Effector memory CD8-positive, alpha-beta T cell (primary cell): ENCODE measurements around the gene TMEM30B.

Experiments used
- ATAC-seq: fragments of 150-1000 bp; cut with Tn5 transposase; replicated peaks from 2 replicates; pipeline ENCODE4 v1.10.0; 2021; ENCODE audit warnings: mild to moderate bottlenecking, moderate library complexity
- DNase-seq, 3 experiments: peaks; one replicate each; pipeline ENCODE4 v3.0.0; 2021
- H3K27ac Mint-ChIP-seq, 2 donors: one replicate each; pipeline ENCODE4 v1.8.0; 2022; ENCODE audit warnings: mild to moderate bottlenecking in 2 of 2, mixed read lengths in 2 of 2, moderate library complexity in 2 of 2
- H3K27me3 Mint-ChIP-seq, 2 donors: one replicate each; pipeline ENCODE4 v1.8.0; 2022; ENCODE audit warnings: mixed read lengths in 2 of 2
- H3K36me3 Mint-ChIP-seq: one replicate; pipeline ENCODE4 v1.8.0; 2022; ENCODE audit warnings: mild to moderate bottlenecking, moderate library complexity, mixed read lengths; ENCODE audit not compliant: insufficient read depth
- H3K4me1 Mint-ChIP-seq, 2 donors: one replicate each; pipeline ENCODE4 v1.8.0; 2022; ENCODE audit warnings: low read depth in 2 of 2, mixed read lengths in 2 of 2
- H3K4me3 Mint-ChIP-seq, 2 donors: one replicate each; pipeline ENCODE4 v1.8.0; 2022; ENCODE audit warnings: mild to moderate bottlenecking in 2 of 2, mixed read lengths in 2 of 2, moderate library complexity in 2 of 2
- H3K9me3 Mint-ChIP-seq, 2 donors: one replicate each; pipeline ENCODE4 v1.8.0; 2022; ENCODE audit warnings: mixed read lengths in 2 of 2

TMEM30B gene

DNA sequence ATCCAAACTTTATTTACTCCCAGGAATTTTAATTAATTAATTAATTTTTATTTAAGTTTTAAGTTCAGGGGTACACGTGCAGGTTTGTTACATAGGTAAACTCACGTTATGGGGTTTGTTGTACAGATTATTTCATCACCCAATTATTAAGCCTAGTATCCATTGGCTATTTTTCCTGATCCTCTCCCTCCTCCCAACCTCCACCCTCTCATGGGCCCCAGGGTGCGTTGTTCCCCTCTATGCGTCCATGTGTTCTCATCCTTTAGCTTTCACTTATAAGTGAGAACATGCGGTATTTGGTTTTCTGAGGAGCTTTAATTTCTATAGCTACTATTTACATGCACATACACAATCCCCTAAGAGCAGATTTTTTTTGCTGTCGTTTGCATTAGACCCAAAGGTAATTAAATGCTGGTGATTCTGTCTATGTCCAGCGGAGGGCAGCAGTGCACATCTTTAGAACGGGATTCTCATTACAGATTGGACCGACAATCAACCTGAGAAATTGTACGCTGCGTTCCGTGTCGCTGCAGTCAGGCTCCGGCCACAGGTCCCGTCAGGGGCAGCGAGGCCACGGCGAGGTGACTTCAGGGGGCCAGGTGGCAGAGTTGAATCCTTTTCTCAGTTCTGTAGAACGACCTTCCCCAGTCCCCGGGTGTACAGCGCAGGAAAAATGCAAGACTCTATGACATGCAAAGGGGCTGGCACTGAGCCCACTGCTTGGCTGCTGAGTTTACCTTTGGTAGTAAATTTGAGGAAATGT, 11.6 kb downstream of the TMEM30B start:
- H3K36me3 Mint-ChIP-seq: peaks cover 2% of the 10 kb centered on the region
- H3K9me3 Mint-ChIP-seq: no peaks in the 10 kb centered on the region
- peaks cover 53 to 63% of the 10 kb centered on the region in 2 donors for H3K27me3 Mint-ChIP-seq
- peaks cover 0 to 2% of the 10 kb centered on the region in 2 donors for H3K4me1 Mint-ChIP-seq
- ATAC-seq (peak; percentile 97), DNase-seq (peak; percentile 72 to 82 (median 75))
- H3K27ac Mint-ChIP-seq: no peak overlapping the region
- H3K4me3 Mint-ChIP-seq: peak overlapping the region; percentile 12 to 56

DNA sequence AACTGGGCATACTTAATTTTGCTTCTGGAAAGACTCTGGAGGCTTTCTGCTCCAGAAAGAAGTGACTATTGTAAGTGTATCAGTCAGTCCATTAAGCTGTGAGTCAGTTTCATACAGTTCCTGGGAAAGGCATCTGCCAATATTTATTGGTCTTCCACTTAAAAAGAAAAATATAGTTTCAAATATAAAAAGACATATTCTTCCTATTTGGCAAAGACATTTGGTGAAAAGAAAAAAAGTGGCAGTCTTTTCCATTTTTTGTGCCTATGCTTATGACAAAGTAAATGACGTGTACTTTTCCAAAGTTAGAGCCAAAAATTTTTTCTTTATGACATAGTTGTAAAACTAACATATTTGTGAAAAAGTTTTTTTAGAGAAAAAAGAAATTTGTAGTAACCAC, 12.3 kb downstream of the TMEM30B start:
- H3K36me3 Mint-ChIP-seq: peaks cover 2% of the 10 kb centered on the region
- peaks cover 0 to 2% of the 10 kb centered on the region in 2 donors for H3K4me1 Mint-ChIP-seq
- DNase-seq (no peak), ATAC-seq (no peak)
- no peak overlapping the region for H3K27ac Mint-ChIP-seq
- no peak overlapping the region for H3K4me3 Mint-ChIP-seq
- no peaks in the 10 kb centered on the region for H3K9me3 Mint-ChIP-seq
- peaks cover 48 to 59% of the 10 kb centered on the region in 2 donors for H3K27me3 Mint-ChIP-seq

DNA sequence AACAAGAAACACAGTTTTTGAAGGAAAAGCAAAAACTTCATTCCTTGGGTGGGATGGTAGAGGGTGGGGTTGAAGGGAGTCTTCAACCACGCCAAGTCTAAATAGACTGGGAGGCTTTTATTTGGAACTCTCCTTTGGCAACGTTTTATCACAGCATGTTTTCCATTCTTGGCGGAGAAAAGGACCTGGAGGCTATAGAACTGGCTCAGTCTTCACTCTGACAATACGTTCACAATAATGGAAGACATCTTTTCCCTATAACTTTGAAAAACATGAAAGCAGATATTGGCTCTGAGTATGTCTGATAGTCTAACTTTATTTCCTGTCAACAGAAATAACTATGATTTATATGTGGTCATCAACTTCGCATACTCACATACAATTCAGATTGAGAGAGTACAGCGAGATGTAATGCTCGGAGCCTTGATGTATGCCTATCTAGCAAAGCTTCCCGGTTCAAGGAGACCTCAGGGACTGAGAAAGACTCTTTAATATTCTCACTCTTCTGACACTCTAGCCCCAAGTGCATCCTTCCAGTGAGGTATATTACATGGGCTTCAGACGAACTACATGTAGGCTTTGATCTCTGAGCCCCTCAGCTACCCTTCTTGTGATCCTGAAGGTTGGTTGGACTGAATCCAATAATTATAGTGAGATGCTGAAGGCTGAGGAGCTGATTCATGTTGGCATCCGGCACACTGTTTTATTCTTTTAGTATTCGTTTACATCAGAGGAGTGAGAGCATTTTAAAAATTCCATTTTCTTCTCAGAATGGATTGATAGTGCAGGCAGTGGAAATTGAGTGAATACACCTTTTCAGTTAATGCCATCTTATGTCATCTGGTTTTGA, 14.0 kb downstream of the TMEM30B start:
- H3K27me3 Mint-ChIP-seq: peaks cover 39 to 56% of the 10 kb centered on the region in 2 donors
- no peaks in the 10 kb centered on the region for H3K9me3 Mint-ChIP-seq

DNA sequence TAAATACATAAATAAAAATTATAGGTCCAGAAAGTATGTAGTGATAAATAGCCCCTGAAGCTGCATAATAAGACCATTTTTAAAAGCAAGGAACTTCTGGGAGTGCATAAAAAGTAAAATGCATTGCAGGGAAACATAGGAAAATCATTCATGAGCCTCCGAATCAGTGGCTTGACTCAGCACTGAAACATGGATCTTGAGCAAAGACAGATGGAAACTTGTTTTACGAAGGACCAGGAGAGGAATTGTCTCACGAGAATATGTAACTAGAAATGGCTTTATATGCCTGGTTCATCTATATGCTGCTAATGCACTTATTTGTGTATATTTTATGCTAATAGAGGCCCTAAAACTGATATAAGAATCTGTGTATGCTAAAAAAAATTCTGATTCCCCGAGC, 14.7 kb downstream of the TMEM30B start:
- H3K9me3 Mint-ChIP-seq: no peaks in the 10 kb centered on the region
- H3K27ac Mint-ChIP-seq: no peak overlapping the region
- no peak for DNase-seq
- ATAC-seq: no peak
- H3K4me1 Mint-ChIP-seq: peaks cover 0 to 2% of the 10 kb centered on the region in 2 donors
- no peaks in the 10 kb centered on the region for H3K36me3 Mint-ChIP-seq
- H3K4me3 Mint-ChIP-seq: no peak overlapping the region
- H3K27me3 Mint-ChIP-seq: peaks cover 39 to 53% of the 10 kb centered on the region in 2 donors

More for the DNA sequence above, 14.0 kb downstream of the TMEM30B start:
- no peak for DNase-seq
- Mint-ChIP-seq H3K4me1 (peaks cover 0 to 2% of the 10 kb centered on the region in 2 donors), H3K4me3 (no peak overlapping the region), H3K27ac (no peak overlapping the region), H3K36me3 (peaks cover 2% of the 10 kb centered on the region)
- ATAC-seq: no peak

DNA sequence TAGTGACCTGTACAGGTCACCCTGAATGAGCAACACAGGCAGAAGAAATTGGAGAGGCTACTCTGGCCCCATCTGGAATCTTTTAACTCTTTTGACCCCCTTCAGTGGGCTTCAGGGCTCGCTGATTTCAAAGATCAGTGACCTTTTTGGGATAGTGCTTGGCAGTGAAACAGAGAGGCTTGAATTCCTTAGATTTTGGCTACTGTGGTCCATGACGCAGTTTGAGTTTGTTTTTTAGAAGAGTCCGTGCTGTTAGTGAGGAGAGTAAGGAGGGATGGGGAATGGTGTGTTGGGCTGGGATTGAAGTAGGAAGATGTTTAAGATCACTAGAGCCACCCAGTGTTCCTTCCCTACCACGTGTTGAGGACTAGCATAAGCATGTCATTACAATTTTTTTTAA, 16.5 kb downstream of the TMEM30B start:
- H3K36me3 Mint-ChIP-seq: no peaks in the 10 kb centered on the region

DNA sequence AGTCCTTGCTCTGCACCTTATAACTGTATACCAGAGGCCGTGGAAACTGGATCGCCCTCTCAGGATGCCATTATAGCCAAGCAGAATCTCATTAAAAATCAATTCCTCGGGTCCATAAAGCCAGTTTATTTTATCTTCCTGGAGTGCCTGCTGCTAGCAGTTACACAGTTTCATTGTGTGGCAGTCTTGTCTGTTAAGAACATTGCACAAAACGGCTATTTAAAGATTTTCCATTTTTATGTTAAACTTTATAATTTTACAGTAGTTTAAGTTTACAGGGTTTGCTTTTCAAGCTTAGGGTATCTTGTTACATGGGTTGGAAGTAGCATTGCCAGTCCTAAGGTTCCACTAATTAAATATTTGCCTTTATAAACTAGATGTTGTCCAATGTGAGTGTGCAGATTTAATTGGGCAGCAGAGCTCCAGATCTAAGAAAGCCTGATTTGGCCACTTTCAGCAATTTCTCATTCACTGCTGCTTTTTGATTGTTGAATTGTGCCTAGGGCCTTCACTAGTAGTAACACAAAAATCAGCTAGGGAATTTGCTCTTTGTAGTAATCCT, 17.0 kb downstream of the TMEM30B start:
- DNase-seq (no peak), ATAC-seq (no peak)
- Mint-ChIP-seq H3K27me3 (peaks cover 37 to 51% of the 10 kb centered on the region in 2 donors), H3K27ac (no peak overlapping the region), H3K4me3 (no peak overlapping the region), H3K36me3 (no peaks in the 10 kb centered on the region), H3K4me1 (no peaks in the 10 kb centered on the region), H3K9me3 (no peaks in the 10 kb centered on the region)

More for the DNA sequence above, 16.5 kb downstream of the TMEM30B start:
- Mint-ChIP-seq H3K9me3 (no peaks in the 10 kb centered on the region), H3K4me1 (peaks cover 0 to 1% of the 10 kb centered on the region in 2 donors), H3K27me3 (peaks cover 38 to 49% of the 10 kb centered on the region in 2 donors), H3K4me3 (no peak overlapping the region), H3K27ac (no peak overlapping the region)
- ATAC-seq: no peak
- no peak for DNase-seq

DNA sequence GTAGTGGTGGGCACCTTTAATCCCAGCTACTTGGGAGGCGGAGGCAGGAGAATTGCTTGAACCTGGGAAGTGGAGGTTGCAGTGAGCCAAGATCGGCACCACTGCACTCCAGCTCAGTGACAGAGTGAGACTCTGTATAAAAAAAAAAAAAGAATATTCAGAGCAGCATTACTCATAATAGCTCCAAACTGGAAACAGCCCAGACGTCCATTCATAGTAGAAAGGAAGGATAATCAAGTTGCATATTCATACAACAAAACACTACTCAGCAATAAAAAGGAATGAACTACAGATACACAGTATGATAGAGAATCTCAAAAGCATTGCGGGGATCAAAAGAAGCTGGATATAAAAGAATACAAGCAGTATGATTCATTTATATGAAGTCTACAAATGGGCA, 19.1 kb downstream of the TMEM30B start:
- Mint-ChIP-seq H3K4me1 (no peaks in the 10 kb centered on the region), H3K27me3 (peaks cover 37 to 50% of the 10 kb centered on the region in 2 donors), H3K4me3 (no peak overlapping the region), H3K36me3 (no peaks in the 10 kb centered on the region), H3K27ac (no peak overlapping the region), H3K9me3 (no peaks in the 10 kb centered on the region)
- ATAC-seq (no peak), DNase-seq (no peak)

DNA sequence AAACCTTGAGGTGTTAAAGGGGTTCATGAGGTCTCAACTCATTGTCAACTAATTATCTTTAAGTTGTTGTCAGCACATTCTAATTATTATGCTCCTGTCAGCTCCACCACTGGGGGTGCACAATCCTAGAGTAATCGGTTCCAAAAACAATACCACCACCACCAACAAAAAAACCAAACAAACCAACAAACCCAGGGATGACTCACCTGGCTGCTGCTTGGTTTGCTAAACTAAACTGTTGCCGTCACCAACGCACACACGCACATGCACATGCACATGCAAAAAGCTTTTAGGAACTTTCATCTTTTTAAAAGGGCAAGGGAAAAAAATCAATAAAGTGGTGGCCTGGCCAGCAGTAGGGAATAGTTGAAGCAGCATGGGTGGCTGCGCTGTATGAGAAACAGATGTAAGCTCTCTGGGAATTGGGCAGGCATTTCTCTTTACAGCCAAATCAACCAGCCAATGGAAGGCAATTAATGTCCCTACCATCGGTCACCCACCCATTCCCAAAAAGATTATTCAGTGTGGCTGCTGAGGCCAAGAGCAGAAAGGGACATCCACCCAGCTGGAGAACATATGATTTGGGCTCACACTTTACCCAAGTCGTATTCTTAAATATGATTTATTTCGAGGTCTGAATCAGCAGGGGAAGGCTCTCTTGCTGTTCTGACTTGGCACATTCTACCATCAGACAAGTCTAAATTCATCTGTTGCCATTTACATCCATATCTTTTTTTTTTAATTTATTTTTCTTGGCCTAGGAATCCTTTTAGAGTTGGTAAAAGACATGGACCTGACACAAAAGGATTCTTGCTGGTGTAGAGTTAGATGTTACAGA, 20.0 kb downstream of the TMEM30B start:
- Mint-ChIP-seq H3K4me3 (no peak overlapping the region), H3K27ac (no peak overlapping the region), H3K36me3 (no peaks in the 10 kb centered on the region), H3K27me3 (peaks cover 39 to 50% of the 10 kb centered on the region in 2 donors), H3K9me3 (no peaks in the 10 kb centered on the region), H3K4me1 (no peaks in the 10 kb centered on the region)
- DNase-seq (no peak), ATAC-seq (no peak)

DNA sequence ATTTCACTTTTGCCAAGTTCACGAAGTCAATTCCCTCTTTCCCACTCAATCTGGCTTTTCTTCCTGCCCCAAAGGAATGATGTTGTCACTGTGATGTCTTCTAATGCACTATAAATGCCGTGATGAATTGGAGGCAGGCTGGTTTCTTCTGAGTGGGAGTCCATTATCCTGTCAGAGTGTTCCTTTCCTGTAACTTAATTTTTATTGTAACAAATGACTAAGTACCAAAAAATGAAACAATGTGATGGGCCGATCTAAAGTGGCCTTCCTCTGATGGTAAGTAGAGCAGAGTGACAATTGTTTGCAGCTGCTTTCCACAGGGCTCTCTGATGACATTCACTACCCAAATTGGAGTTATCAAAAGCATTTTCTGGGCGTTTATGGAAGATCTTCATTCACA, 22.2 kb downstream of the TMEM30B start:
- H3K27me3 Mint-ChIP-seq: peaks cover 39 to 47% of the 10 kb centered on the region in 2 donors
- no peak overlapping the region for H3K4me3 Mint-ChIP-seq
- DNase-seq (no peak), ATAC-seq (no peak)
- H3K4me1 Mint-ChIP-seq: no peaks in the 10 kb centered on the region
- no peaks in the 10 kb centered on the region for H3K36me3 Mint-ChIP-seq
- H3K27ac Mint-ChIP-seq: no peak overlapping the region
- H3K9me3 Mint-ChIP-seq: no peaks in the 10 kb centered on the region

DNA sequence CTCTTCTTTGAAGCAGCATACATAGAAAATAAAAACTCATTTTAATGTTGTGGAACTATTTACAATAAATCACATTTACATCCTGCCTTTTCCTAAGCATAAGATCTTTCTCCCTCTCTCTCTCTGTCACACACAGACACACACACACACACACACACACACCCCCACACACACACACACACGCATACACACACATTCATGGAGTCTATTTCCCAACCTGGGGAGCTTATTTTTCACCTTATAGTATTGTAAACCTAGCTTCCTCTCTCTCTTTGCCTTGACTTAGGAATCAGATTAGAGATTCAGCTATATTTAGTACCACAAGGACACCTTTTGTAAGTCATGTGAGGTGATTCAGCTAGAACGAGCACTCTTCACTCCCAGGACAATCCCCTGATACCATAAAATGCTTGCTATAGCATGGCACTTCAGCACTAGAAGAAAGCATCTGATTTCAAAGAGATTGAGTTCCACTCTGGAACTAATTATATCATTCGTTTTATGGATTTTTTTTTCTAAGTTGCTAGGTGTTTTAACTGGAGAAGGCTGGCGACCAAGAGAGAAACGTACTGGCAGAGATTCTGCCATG, 23.6 kb downstream of the TMEM30B start:
- H3K36me3 Mint-ChIP-seq: no peaks in the 10 kb centered on the region

DNA sequence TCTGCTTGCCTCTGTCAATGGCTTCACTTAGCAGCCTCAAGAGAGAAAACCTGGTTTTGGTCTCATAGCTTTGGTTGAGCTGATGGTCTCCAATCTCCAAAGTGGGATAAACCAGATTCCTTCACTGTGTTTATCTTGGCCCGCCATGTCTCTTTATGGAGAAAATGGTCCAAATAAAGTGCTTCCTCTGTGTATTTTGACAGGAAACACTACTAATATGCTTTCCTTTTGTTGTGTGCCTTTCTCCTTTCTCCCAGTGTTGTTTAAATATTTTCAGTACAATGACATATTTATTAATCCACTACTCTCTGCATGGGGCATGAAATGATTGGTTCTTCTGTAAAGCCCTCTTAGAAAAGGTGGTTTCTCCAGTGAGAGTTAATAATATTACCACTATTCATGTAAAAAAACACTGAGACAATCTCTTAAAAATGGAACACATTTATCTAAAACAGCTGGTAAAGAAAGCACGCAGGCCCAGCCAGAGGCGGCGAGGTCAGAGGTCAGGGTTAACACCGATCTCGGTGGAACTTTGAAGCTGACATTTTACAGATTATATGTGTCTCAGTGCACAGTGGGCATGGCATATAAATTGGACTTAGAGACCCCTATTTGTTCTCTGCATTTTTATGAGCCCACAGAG, 24.2 kb downstream of the TMEM30B start:
- DNase-seq (no peak), ATAC-seq (no peak)
- H3K27me3 Mint-ChIP-seq: peaks cover 43 to 61% of the 10 kb centered on the region in 2 donors
- H3K36me3 Mint-ChIP-seq: no peaks in the 10 kb centered on the region
- H3K4me1 Mint-ChIP-seq: no peaks in the 10 kb centered on the region
- no peak overlapping the region for H3K27ac Mint-ChIP-seq
- no peaks in the 10 kb centered on the region for H3K9me3 Mint-ChIP-seq
- no peak overlapping the region for H3K4me3 Mint-ChIP-seq

More for the DNA sequence above, 23.6 kb downstream of the TMEM30B start:
- no peak overlapping the region for H3K27ac Mint-ChIP-seq
- no peaks in the 10 kb centered on the region for H3K4me1 Mint-ChIP-seq
- H3K27me3 Mint-ChIP-seq: peaks cover 43 to 55% of the 10 kb centered on the region in 2 donors
- no peak overlapping the region for H3K4me3 Mint-ChIP-seq
- H3K9me3 Mint-ChIP-seq: no peaks in the 10 kb centered on the region
- no peak for DNase-seq
- ATAC-seq: no peak

DNA sequence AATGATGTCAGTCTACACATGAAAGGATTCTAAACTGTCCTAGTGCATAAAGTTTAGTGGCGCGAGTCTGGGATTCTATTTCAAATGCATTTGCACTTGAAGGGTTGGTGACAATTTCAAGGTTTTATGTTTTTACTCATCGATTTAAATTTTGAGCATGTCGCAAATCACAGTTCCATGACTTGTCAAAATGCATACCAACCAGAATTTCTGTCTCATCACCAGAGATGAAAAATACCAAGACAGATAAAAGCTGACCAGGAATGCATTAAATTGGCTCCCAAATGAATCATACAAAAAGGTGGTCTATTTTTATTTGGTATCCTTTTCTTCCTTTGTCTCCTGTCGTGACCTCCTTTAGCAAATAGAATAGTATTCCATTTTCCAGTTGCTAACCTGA, 25.2 kb downstream of the TMEM30B start:
- H3K9me3 Mint-ChIP-seq: no peaks in the 10 kb centered on the region
- DNase-seq (no peak), ATAC-seq (no peak)
- no peaks in the 10 kb centered on the region for H3K4me1 Mint-ChIP-seq
- no peaks in the 10 kb centered on the region for H3K36me3 Mint-ChIP-seq
- peaks cover 43 to 66% of the 10 kb centered on the region in 2 donors for H3K27me3 Mint-ChIP-seq
- H3K27ac Mint-ChIP-seq: no peak overlapping the region
- H3K4me3 Mint-ChIP-seq: no peak overlapping the region
